WTC11 (cell line): ENCODE data around the gene VAV2.

Experiments
- CREB1 ChIP-seq: sonication (generic); formaldehyde crosslinking; IDR thresholded peaks from 2 replicates; pipeline ENCODE4 v1.8.0; 2023; ENCODE audit warnings: mild to moderate bottlenecking, missing genetic modification reagents
- CTCF ChIP-seq: fragments of 200-600 bp; IDR thresholded peaks from 2 replicates; pipeline ENCODE4 v1.8.0; 2022; ENCODE audit warnings: antibody characterized with exemption
- JUN ChIP-seq: sonication (generic); formaldehyde crosslinking; IDR thresholded peaks from 2 replicates; pipeline ENCODE4 v1.8.0; 2023; ENCODE audit warnings: mild to moderate bottlenecking, missing genetic modification reagents
- SMAD3 ChIP-seq: sonication (generic); formaldehyde crosslinking; IDR thresholded peaks from 2 replicates; pipeline ENCODE4 v1.8.0; 2022; ENCODE audit warnings: missing genetic modification reagents, mild to moderate bottlenecking, borderline replicate concordance
- SP1 ChIP-seq: sonication (generic); formaldehyde crosslinking; conservative IDR thresholded peaks from 2 replicates; pipeline ENCODE4 v1.8.1; 2022; ENCODE audit warnings: missing genetic modification reagents
- TEAD4 ChIP-seq: sonication (generic); formaldehyde crosslinking; IDR thresholded peaks from 2 replicates; pipeline ENCODE4 v1.8.0; 2022; ENCODE audit warnings: mild to moderate bottlenecking, missing genetic modification reagents
- ZBTB21 ChIP-seq: sonication (generic); formaldehyde crosslinking; IDR thresholded peaks from 2 replicates; pipeline ENCODE4 v1.8.1; 2023; ENCODE audit warnings: mild to moderate bottlenecking, missing genetic modification reagents, borderline replicate concordance
- ZNF423 ChIP-seq: fragments of 250-450 bp; sonication (Bioruptor Pico); IDR thresholded peaks from 2 replicates; pipeline ENCODE4 v2.1.2; 2022; ENCODE audit warnings: mild to moderate bottlenecking, moderate library complexity
- TF ChIP-seq, protein P1 (sequence below): sonication (generic); formaldehyde crosslinking; IDR thresholded peaks from 2 replicates; pipeline ENCODE4 v1.8.1; 2022; ENCODE audit warnings: missing genetic modification reagents, borderline replicate concordance
- TF ChIP-seq, protein P2 (sequence below): sonication (generic); formaldehyde crosslinking; conservative IDR thresholded peaks from 2 replicates; pipeline ENCODE4 v1.8.1; 2023; ENCODE audit warnings: mild to moderate bottlenecking, low read depth, missing genetic modification reagents, moderate library complexity

GRCh38 chr9:133858771-133859170 is 133.4 kb downstream of the VAV2 start:
- no peak for TF ChIP-seq SP1 (CRISPR knock-in tag)
- no peak for TF ChIP-seq CTCF
- TF ChIP-seq JUN (CRISPR knock-in tag) = no peak
- no peak for TF ChIP-seq SMAD3 (CRISPR knock-in tag)
- no peak for TF ChIP-seq ZBTB21 (CRISPR knock-in tag)
- TF ChIP-seq TEAD4 (CRISPR knock-in tag) = no peak
- TF ChIP-seq, protein P1, sequence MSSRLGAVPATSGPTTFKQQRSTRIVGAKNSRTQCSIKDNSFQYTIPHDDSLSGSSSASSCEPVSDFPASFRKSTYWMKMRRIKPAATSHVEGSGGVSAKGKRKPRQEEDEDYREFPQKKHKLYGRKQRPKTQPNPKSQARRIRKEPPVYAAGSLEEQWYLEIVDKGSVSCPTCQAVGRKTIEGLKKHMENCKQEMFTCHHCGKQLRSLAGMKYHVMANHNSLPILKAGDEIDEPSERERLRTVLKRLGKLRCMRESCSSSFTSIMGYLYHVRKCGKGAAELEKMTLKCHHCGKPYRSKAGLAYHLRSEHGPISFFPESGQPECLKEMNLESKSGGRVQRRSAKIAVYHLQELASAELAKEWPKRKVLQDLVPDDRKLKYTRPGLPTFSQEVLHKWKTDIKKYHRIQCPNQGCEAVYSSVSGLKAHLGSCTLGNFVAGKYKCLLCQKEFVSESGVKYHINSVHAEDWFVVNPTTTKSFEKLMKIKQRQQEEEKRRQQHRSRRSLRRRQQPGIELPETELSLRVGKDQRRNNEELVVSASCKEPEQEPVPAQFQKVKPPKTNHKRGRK = no peak
- TF ChIP-seq, protein P2, sequence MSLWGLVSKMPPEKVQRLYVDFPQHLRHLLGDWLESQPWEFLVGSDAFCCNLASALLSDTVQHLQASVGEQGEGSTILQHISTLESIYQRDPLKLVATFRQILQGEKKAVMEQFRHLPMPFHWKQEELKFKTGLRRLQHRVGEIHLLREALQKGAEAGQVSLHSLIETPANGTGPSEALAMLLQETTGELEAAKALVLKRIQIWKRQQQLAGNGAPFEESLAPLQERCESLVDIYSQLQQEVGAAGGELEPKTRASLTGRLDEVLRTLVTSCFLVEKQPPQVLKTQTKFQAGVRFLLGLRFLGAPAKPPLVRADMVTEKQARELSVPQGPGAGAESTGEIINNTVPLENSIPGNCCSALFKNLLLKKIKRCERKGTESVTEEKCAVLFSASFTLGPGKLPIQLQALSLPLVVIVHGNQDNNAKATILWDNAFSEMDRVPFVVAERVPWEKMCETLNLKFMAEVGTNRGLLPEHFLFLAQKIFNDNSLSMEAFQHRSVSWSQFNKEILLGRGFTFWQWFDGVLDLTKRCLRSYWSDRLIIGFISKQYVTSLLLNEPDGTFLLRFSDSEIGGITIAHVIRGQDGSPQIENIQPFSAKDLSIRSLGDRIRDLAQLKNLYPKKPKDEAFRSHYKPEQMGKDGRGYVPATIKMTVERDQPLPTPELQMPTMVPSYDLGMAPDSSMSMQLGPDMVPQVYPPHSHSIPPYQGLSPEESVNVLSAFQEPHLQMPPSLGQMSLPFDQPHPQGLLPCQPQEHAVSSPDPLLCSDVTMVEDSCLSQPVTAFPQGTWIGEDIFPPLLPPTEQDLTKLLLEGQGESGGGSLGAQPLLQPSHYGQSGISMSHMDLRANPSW (CRISPR knock-in tag) = no peak
- TF ChIP-seq ZNF423 = no peak
- no peak for TF ChIP-seq CREB1 (CRISPR knock-in tag)
